BE2C (cell line): ENCODE results near the gene CPEB1.

Experiments
- DNase-seq: peaks from one replicate; pipeline ENCODE4 v3.0.0-alpha.2; 2020
- H3K27me3 ChIP-seq: fragments of 250-450 bp; sonication (Bioruptor Pico); 2 replicates; pipeline ENCODE4 v1.5.1; 2020; ENCODE audit warnings: mild to moderate bottlenecking
- H3K36me3 ChIP-seq: fragments of 250-450 bp; sonication (Bioruptor Pico); 2 replicates; pipeline ENCODE4 v1.5.1; 2020; ENCODE audit warnings: mild to moderate bottlenecking
- H3K4me1 ChIP-seq: fragments of 250-450 bp; sonication (Bioruptor Pico); 2 replicates; pipeline ENCODE4 v1.5.1; 2020
- H3K4me3 ChIP-seq: 2 replicates; pipeline ENCODE4 v1.5.1; 2011; ENCODE audit warnings: low read depth, low read length
- H3K9me3 ChIP-seq: fragments of 250-450 bp; sonication (Bioruptor Pico); 2 replicates; pipeline ENCODE4 v1.5.1; 2020
- CTCF ChIP-seq: IDR thresholded peaks from 2 replicates; pipeline ENCODE4 v1.5.1; 2012; ENCODE audit warnings: mild to moderate bottlenecking, low read depth, low read length

The CPEB1 gene

GRCh38 chr15:82666606-82667005 lies 19.4 kb upstream of the CPEB1 start:
- Histone ChIP-seq H3K27me3 (no peaks in the 10 kb centered on the region), H3K4me3 (no peak overlapping the region), H3K36me3 (no peaks in the 10 kb centered on the region), H3K9me3 (no peaks in the 10 kb centered on the region), H3K4me1 (no peaks in the 10 kb centered on the region)
- no peak for TF ChIP-seq CTCF
- no peak for DNase-seq

GRCh38 chr15:82664021-82664420 lies 16.9 kb upstream of the CPEB1 start:
- Histone ChIP-seq H3K27me3 (no peaks in the 10 kb centered on the region), H3K9me3 (no peaks in the 10 kb centered on the region), H3K4me1 (no peaks in the 10 kb centered on the region), H3K4me3 (no peak overlapping the region), H3K36me3 (no peaks in the 10 kb centered on the region)
- TF ChIP-seq CTCF, result no peak
- no peak for DNase-seq

GRCh38 chr15:82663186-82663600 lies 16.0 kb upstream of the CPEB1 start:
- no peak for DNase-seq

GRCh38 chr15:82662641-82663040 lies 15.5 kb upstream of the CPEB1 start:
- DNase-seq, result no peak
- Histone ChIP-seq H3K4me3 (no peak overlapping the region), H3K27me3 (no peaks in the 10 kb centered on the region), H3K36me3 (no peaks in the 10 kb centered on the region), H3K9me3 (no peaks in the 10 kb centered on the region), H3K4me1 (no peaks in the 10 kb centered on the region)
- TF ChIP-seq CTCF, result no peak

More at GRCh38 chr15:82663186-82663600, 16.0 kb upstream of the CPEB1 start:
- Histone ChIP-seq H3K27me3 (no peaks in the 10 kb centered on the region), H3K4me1 (no peaks in the 10 kb centered on the region), H3K4me3 (no peak overlapping the region), H3K9me3 (no peaks in the 10 kb centered on the region), H3K36me3 (no peaks in the 10 kb centered on the region)
- no peak for TF ChIP-seq CTCF

GRCh38 chr15:82660378-82660777 lies 13.2 kb upstream of the CPEB1 start:
- Histone ChIP-seq H3K27me3 (no peaks in the 10 kb centered on the region), H3K9me3 (no peaks in the 10 kb centered on the region), H3K36me3 (no peaks in the 10 kb centered on the region), H3K4me3 (no peak overlapping the region), H3K4me1 (no peaks in the 10 kb centered on the region)
- no peak for TF ChIP-seq CTCF
- no peak for DNase-seq

- no peaks in the 10 kb centered on the region for H3K36me3 ChIP-seq
- H3K4me1 ChIP-seq, result no peaks in the 10 kb centered on the region
- H3K4me3 ChIP-seq, result no peak overlapping the region
- DNase-seq, result no peak
- peaks cover 6% of the 10 kb centered on the region for H3K27me3 ChIP-seq
- TF ChIP-seq CTCF, result no peak
- H3K9me3 ChIP-seq, result no peaks in the 10 kb centered on the region
These were observed 9.6 kb upstream of the CPEB1 start for GRCh38 chr15:82656641-82657266.
